A673 (cell line): ENCODE data around the gene ROR1. TPM values are rescaled to one million over a fixed set of nuclear protein-coding genes. Genes with fewer than 3 reads are reported as not detected.

Source experiments
- BruUV-seq: library from RNA; stranded (reverse); fragments of 400-500 nt; replicated peaks from 2 replicates; lab custom pipeline; 2021; lab: Mats Ljungman, UMichigan
- CTCF ChIA-PET: fragments of 300-600 bp; sonication (Branson Sonifier 250); formaldehyde crosslinking; loops from one replicate; lab custom pipeline; 2022; ENCODE audit warnings: antibody characterized with exemption; lab: Charles Lee
- POLR2A ChIA-PET: fragments of 300-600 bp; sonication (Branson Sonifier 250); formaldehyde crosslinking; loops from one replicate; lab custom pipeline; 2022; ENCODE audit warnings: antibody characterized with exemption; ENCODE audit not compliant: low non-redundant PET; lab: Charles Lee
- DNase-seq: peaks from one replicate; pipeline ENCODE4 v3.0.0-alpha.2; 2015; ENCODE audit warnings: low spot score
- H3K27ac ChIP-seq: fragments of 200-600 bp; sonication (generic); 2 replicates; pipeline ENCODE4 v1.5.1; 2016; ENCODE audit warnings: mixed run types, low read depth, mild to moderate bottlenecking, mixed read lengths, antibody characterized with exemption, low read length; ENCODE audit not compliant: poor library complexity, severe bottlenecking
- H3K27me3 ChIP-seq: fragments of 200-600 bp; sonication (generic); replicated peaks from 2 replicates; pipeline ENCODE4 v1.6.1; 2017; ENCODE audit warnings: mixed run types, low read depth, mild to moderate bottlenecking, mixed read lengths, antibody characterized with exemption, low read length; ENCODE audit not compliant: insufficient read depth, poor library complexity
- H3K36me3 ChIP-seq: fragments of 200-600 bp; sonication (generic); 2 replicates; pipeline ENCODE4 v1.6.1; 2016; ENCODE audit warnings: mixed run types, mild to moderate bottlenecking, mixed read lengths, antibody characterized with exemption, low read length; ENCODE audit not compliant: insufficient read depth, poor library complexity, severe bottlenecking
- H3K4me1 ChIP-seq: fragments of 200-600 bp; sonication (generic); 2 replicates; pipeline ENCODE4 v1.6.1; 2017; ENCODE audit warnings: mixed run types, mild to moderate bottlenecking, mixed read lengths, antibody characterized with exemption, low read length; ENCODE audit not compliant: insufficient read depth, poor library complexity, severe bottlenecking
- H3K4me3 ChIP-seq: fragments of 200-600 bp; sonication (generic); 2 replicates; pipeline ENCODE4 v1.5.1; 2016; ENCODE audit warnings: low read depth, mixed run types, mild to moderate bottlenecking, mixed read lengths, low read length; ENCODE audit not compliant: poor library complexity, severe bottlenecking
- H3K9me3 ChIP-seq: fragments of 200-600 bp; sonication (generic); 2 replicates; pipeline ENCODE4 v1.6.1; 2016; ENCODE audit warnings: mixed run types, low read depth, mild to moderate bottlenecking, mixed read lengths, antibody characterized with exemption, low read length; ENCODE audit not compliant: poor library complexity, severe bottlenecking
- CTCF ChIP-seq: fragments of 300-800, 200-600 bp; sonication (generic); conservative IDR thresholded peaks from 2 replicates; pipeline ENCODE4 v1.5.1; 2017; ENCODE audit warnings: low read depth, mild to moderate bottlenecking, antibody characterized with exemption, low read length, moderate library complexity, mixed read lengths
- EZH2 ChIP-seq: fragments of 200-600 bp; sonication (generic); IDR thresholded peaks from 2 replicates; pipeline ENCODE4 v1.6.1; 2017; ENCODE audit warnings: borderline replicate concordance, low read depth, mild to moderate bottlenecking, mixed read lengths, antibody characterized with exemption, low read length; ENCODE audit not compliant: poor library complexity, severe bottlenecking
- intact Hi-C: fragments of 100-400 bp; cut with micrococcal nuclease; formaldehyde crosslinking; loops from one replicate; pipeline ENCODE4 v1.10.0; 2022; ENCODE audit not compliant: unreplicated experiment
- total RNA-seq: library from RNA; stranded (reverse); gene quantifications from 2 replicates; pipeline ENCODE4 v1.2.3, GENCODE V29; 2021

The ROR1 gene
- total RNA-seq, 1 experiment from 2014 or later: 7.4 TPM

- H3K27ac ChIP-seq: no peak overlapping the region
- H3K36me3 ChIP-seq: no peaks in the 10 kb centered on the region
- intact Hi-C loops: no loop called here
- CTCF ChIA-PET: no interaction called here
- BruUV-seq: no TSS peak
- TF ChIP-seq EZH2 (no peak), CTCF (no peak)
- POLR2A ChIA-PET: no interaction called here
- no peaks in the 10 kb centered on the region for H3K27me3 ChIP-seq
- no peaks in the 10 kb centered on the region for H3K4me1 ChIP-seq
- H3K9me3 ChIP-seq: no peaks in the 10 kb centered on the region
- DNase-seq: no peak
- no peak overlapping the region for H3K4me3 ChIP-seq
Measured at GRCh38 chr1:64001038-64001437, 227.2 kb downstream of the ROR1 start.

GRCh38 chr1:64004451-64005025 is 230.7 kb downstream of the ROR1 start:
- intact Hi-C loops: no loop called here
- Histone ChIP-seq H3K4me1 (no peaks in the 10 kb centered on the region), H3K27me3 (no peaks in the 10 kb centered on the region), H3K27ac (no peak overlapping the region), H3K36me3 (no peaks in the 10 kb centered on the region), H3K4me3 (no peak overlapping the region), H3K9me3 (no peaks in the 10 kb centered on the region)
- POLR2A ChIA-PET: no interaction called here
- TF ChIP-seq EZH2 (no peak), CTCF (no peak)
- BruUV-seq: no TSS peak
- CTCF ChIA-PET: no interaction called here
- no peak for DNase-seq

GRCh38 chr1:64005801-64006200 is 232.0 kb downstream of the ROR1 start:
- ChIA-PET POLR2A (no interaction called here), CTCF (no interaction called here)
- no peak for TF ChIP-seq EZH2
- TF ChIP-seq CTCF: no peak
- Histone ChIP-seq H3K36me3 (no peaks in the 10 kb centered on the region), H3K27ac (no peak overlapping the region), H3K27me3 (no peaks in the 10 kb centered on the region), H3K4me1 (no peaks in the 10 kb centered on the region), H3K4me3 (no peak overlapping the region), H3K9me3 (no peaks in the 10 kb centered on the region)
- BruUV-seq: no TSS peak
- no peak for DNase-seq
- intact Hi-C loops: no loop called here
